PC-9 (cell line): Measurements from ENCODE around the gene FLNB. TPM values are rescaled to one million over a fixed set of nuclear protein-coding genes. Genes with fewer than 3 reads are reported as not detected.
A peak's percentile ranks its signal among the peaks of the same experiment; 100 is the strongest.
"Not testable (repeated sequence)": the region's sequence is repeated elsewhere in the genome, so short reads cannot be mapped to it uniquely, and the experiment has no call there.

Experiments used
- BruUV-seq: library from RNA; stranded (reverse); fragments of 400-500 nt; replicated peaks from 2 replicates; lab custom pipeline; 2021; lab: Mats Ljungman, UMichigan
- CTCF ChIA-PET: fragments of 300-600 bp; sonication (Branson Sonifier 250); formaldehyde crosslinking; loops from one replicate; lab custom pipeline; 2022; ENCODE audit warnings: antibody characterized with exemption; lab: Charles Lee
- POLR2A ChIA-PET: fragments of 300-600 bp; sonication (Branson Sonifier 250); formaldehyde crosslinking; loops from one replicate; lab custom pipeline; 2022; ENCODE audit warnings: antibody characterized with exemption; ENCODE audit not compliant: unreplicated experiment; lab: Charles Lee
- DNase-seq, 2 experiments: peaks; one replicate each; pipeline versions ENCODE4 v3.0.0 to v3.0.0-alpha.2; 2015 to 2022; ENCODE audit warnings: mixed read lengths in 1 of 2
- H2AFZ ChIP-seq: fragments of 200-600 bp; sonication (generic); 2 replicates; pipeline ENCODE4 v1.8.1; 2017; ENCODE audit warnings: antibody characterized with exemption
- H3F3A ChIP-seq: fragments of 200-600 bp; sonication (generic); 2 replicates; pipeline ENCODE4 v1.8.1; 2017; ENCODE audit warnings: antibody characterized with exemption, mild to moderate bottlenecking, low read depth; ENCODE audit not compliant: insufficient read depth
- H3K27ac ChIP-seq: fragments of 200-600 bp; sonication (generic); 2 replicates; pipeline ENCODE4 v1.6.1; 2016; ENCODE audit warnings: mixed run types
- H3K27me3 ChIP-seq: fragments of 200-600 bp; sonication (generic); 2 replicates; pipeline ENCODE4 v1.6.1; 2016; ENCODE audit warnings: low read depth, mixed run types; ENCODE audit not compliant: insufficient read depth
- H3K36me3 ChIP-seq: fragments of 200-600 bp; sonication (generic); 2 replicates; pipeline ENCODE4 v1.6.1; 2016; ENCODE audit warnings: low read depth, mixed run types
- H3K4me1 ChIP-seq: fragments of 200-600 bp; sonication (generic); replicated peaks from 2 replicates; pipeline ENCODE4 v1.6.1; 2016; ENCODE audit warnings: mixed run types; ENCODE audit not compliant: insufficient read depth
- H3K4me2 ChIP-seq: fragments of 200-600 bp; sonication (generic); 2 replicates; pipeline ENCODE4 v1.6.1; 2017; ENCODE audit warnings: mixed run types
- H3K4me3 ChIP-seq: fragments of 200-600 bp; sonication (generic); 2 replicates; pipeline ENCODE4 v1.6.1; 2016; ENCODE audit warnings: mixed run types
- H3K79me2 ChIP-seq: fragments of 200-600 bp; sonication (generic); 2 replicates; pipeline ENCODE4 v1.6.1; 2017; ENCODE audit warnings: low read depth, mixed run types
- H3K9me2 ChIP-seq: fragments of 200-600 bp; sonication (generic); 2 replicates; pipeline ENCODE4 v1.8.1; 2017; ENCODE audit warnings: mild to moderate bottlenecking; ENCODE audit not compliant: insufficient read depth
- H3K9me3 ChIP-seq: fragments of 200-600 bp; sonication (generic); 2 replicates; pipeline ENCODE4 v1.8.1; 2016; ENCODE audit warnings: low read depth; ENCODE audit not compliant: insufficient read depth
- H4K20me1 ChIP-seq: fragments of 200-600 bp; sonication (generic); 2 replicates; pipeline ENCODE4 v1.8.1; 2017; ENCODE audit not compliant: insufficient read depth
- CTCF ChIP-seq: fragments of 200-600 bp; sonication (generic); conservative IDR thresholded peaks from 2 replicates; pipeline ENCODE4 v1.6.1; 2017; ENCODE audit warnings: mixed run types, antibody characterized with exemption, mild to moderate bottlenecking, moderate library complexity
- EZH2 ChIP-seq: fragments of 200-600 bp; sonication (generic); IDR thresholded peaks from 2 replicates; pipeline ENCODE4 v1.8.0; 2017; ENCODE audit warnings: antibody characterized with exemption, low read depth
- intact Hi-C: fragments of 100-400 bp; cut with micrococcal nuclease; formaldehyde crosslinking; loops from one replicate; pipeline ENCODE4 v1.10.0; 2022; ENCODE audit not compliant: unreplicated experiment
- total RNA-seq: library from RNA; stranded (reverse); gene quantifications from 2 replicates; pipeline ENCODE4 v1.2.3, GENCODE V29; 2021

Gene FLNB
- total RNA-seq, 1 experiment from 2014 or later: 349 TPM

- no peaks in the 10 kb centered on the region for H3K27me3 ChIP-seq
- BruUV-seq: no TSS peak
- no peak overlapping the region for H3K4me2 ChIP-seq
- H2AFZ ChIP-seq: no peak overlapping the region
- no peak overlapping the region for H3K4me3 ChIP-seq
- intact Hi-C loops: loop anchor here (5.0 kb wide), 1 partner anchor 58 kb away; no protein-coding TSS in a partner anchor
- peaks cover 46% of the 10 kb centered on the region for H4K20me1 ChIP-seq
- ChIA-PET CTCF (no interaction called here), POLR2A (no interaction called here)
- peak overlapping the region; percentile 16; the same call in 1 of the 2 replicates for H3K27ac ChIP-seq
- H3K4me1 ChIP-seq: peaks cover 73% of the 10 kb centered on the region
- no peak for TF ChIP-seq EZH2
- H3K9me3 ChIP-seq: no peaks in the 10 kb centered on the region
- H3F3A ChIP-seq: peaks cover 64% of the 10 kb centered on the region
- H3K79me2 ChIP-seq: peaks cover 98% of the 10 kb centered on the region
- H3K9me2 ChIP-seq: no peaks in the 10 kb centered on the region
- DNase-seq: no peak
- 0 out of 2 replicates have a peak, but pooled peaks cover 7% of the 10 kb centered on the region for H3K36me3 ChIP-seq
These were observed 46.4 kb downstream of the FLNB start for GRCh38 chr3:58054652-58055051.

- Histone ChIP-seq H3F3A (peaks cover 63% of the 10 kb centered on the region), H2AFZ (no peak overlapping the region), H3K79me2 (peaks cover 97% of the 10 kb centered on the region), H4K20me1 (peaks cover 46% of the 10 kb centered on the region), H3K27ac (peak overlapping the region; percentile 16; the same call in 1 of the 2 replicates), H3K9me2 (no peaks in the 10 kb centered on the region), H3K4me2 (no peak overlapping the region), H3K4me1 (peaks cover 70% of the 10 kb centered on the region), H3K36me3 (0 out of 2 replicates have a peak, but pooled peaks cover 7% of the 10 kb centered on the region), H3K27me3 (no peaks in the 10 kb centered on the region), H3K4me3 (no peak overlapping the region), H3K9me3 (no peaks in the 10 kb centered on the region)
- no TSS peak for BruUV-seq
- POLR2A ChIA-PET: no interaction called here
- TF ChIP-seq CTCF: no peak
- no peak for TF ChIP-seq EZH2
- CTCF ChIA-PET: no interaction called here
- intact Hi-C loops: no loop called here
- no peak for DNase-seq
These were observed 47.1 kb downstream of the FLNB start for GRCh38 chr3:58055314-58055713.

GRCh38 chr3:58055891-58056290, 47.7 kb downstream of the FLNB start:
- Histone ChIP-seq H3K79me2 (peaks cover 97% of the 10 kb centered on the region), H3K4me1 (peaks cover 67% of the 10 kb centered on the region), H3F3A (peaks cover 61% of the 10 kb centered on the region), H4K20me1 (peaks cover 47% of the 10 kb centered on the region)
- H3K4me2 ChIP-seq, CTCF ChIA-PET, H3K4me3 ChIP-seq, H3K27ac ChIP-seq, H3K27me3 ChIP-seq, POLR2A ChIA-PET, H2AFZ ChIP-seq, intact Hi-C loops, H3K9me3 ChIP-seq, DNase-seq, BruUV-seq, H3K9me2 ChIP-seq, H3K36me3 ChIP-seq: not testable (repeated sequence)

GRCh38 chr3:58058361-58059263, 50.4 kb downstream of the FLNB start:
- no TSS peak for BruUV-seq
- Histone ChIP-seq H3K9me2 (no peaks in the 10 kb centered on the region), H2AFZ (no peak overlapping the region), H3K79me2 (peaks cover 98% of the 10 kb centered on the region), H3F3A (peaks cover 42% of the 10 kb centered on the region), H3K27ac (peak overlapping the region; percentile 47), H3K4me3 (no peak overlapping the region), H3K4me2 (peak overlapping the region; percentile 9; the same call in 1 of the 2 replicates), H3K27me3 (no peaks in the 10 kb centered on the region), H4K20me1 (peaks cover 49% of the 10 kb centered on the region), H3K36me3 (0 out of 2 replicates have a peak, but pooled peaks cover 7% of the 10 kb centered on the region), H3K4me1 (peaks cover 45% of the 10 kb centered on the region), H3K9me3 (no peaks in the 10 kb centered on the region)
- no peak for DNase-seq
- POLR2A ChIA-PET: no interaction called here
- CTCF ChIA-PET: no interaction called here
- intact Hi-C loops: no loop called here
- TF ChIP-seq EZH2: no peak
- TF ChIP-seq CTCF: no peak
